ENCODE results near the gene NODAL.

Gene NODAL

DNA sequence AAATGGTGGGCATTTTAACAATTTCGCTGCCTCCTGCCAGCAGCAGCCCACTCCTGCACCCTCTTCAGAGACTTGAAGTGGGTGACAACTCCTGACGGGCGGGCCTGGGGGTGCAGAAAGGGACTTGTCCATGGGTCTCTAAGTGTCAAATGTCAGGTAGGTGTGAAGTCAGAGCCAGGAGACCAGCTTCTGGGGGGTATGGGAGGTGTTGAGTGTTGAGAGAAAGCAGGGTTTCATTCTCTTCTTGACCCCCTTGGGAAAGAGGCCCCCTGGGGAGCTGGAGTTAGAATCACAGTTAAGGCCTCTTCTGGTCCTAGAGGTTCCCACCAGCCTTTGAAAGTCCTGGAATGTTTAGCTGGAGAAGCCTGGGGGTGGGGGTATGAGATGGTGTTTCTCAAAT lies 25.5 kb upstream of the NODAL start:
- no peaks in the 10 kb centered on the region for H3K4me1 ChIP-seq (ENCODE audit: control insufficient read depth in 1 of 2, insufficient read depth in 2 of 2, low read length in 2 of 2)
- H3K14ac ChIP-seq (ENCODE audit: low read length) = no peak overlapping the region
- H2BK5ac ChIP-seq (ENCODE audit: low read depth, low read length, poor library complexity) = no peak overlapping the region
- H3K79me2 ChIP-seq (ENCODE audit: control insufficient read depth, insufficient read depth, low read length, poor library complexity) = no peaks in the 10 kb centered on the region
- no peak overlapping the region for H3K18ac ChIP-seq (ENCODE audit: low read length)
- no peak overlapping the region for H4K12ac ChIP-seq (ENCODE audit: low read depth, low read length)
- H2AK5ac ChIP-seq (ENCODE audit: low read length) = no peak overlapping the region
- peaks cover 1% of the 10 kb centered on the region for H3K9me3 ChIP-seq (ENCODE audit: insufficient read depth, low read depth, low read length)
- no peak overlapping the region for H3K4me2 ChIP-seq (ENCODE audit: low read length)
- no peak overlapping the region for H3K9ac ChIP-seq (ENCODE audit: low read length)
- H3K36me3 ChIP-seq (ENCODE audit: control insufficient read depth in 1 of 2, insufficient read depth in 2 of 2, low read length in 2 of 2) = no peaks in the 10 kb centered on the region
- no peak overlapping the region for H3K4me3 ChIP-seq (ENCODE audit: low read depth, low read length)
- no peak overlapping the region for H4K91ac ChIP-seq (ENCODE audit: low read depth, low read length)
- no peak overlapping the region for H2BK120ac ChIP-seq (ENCODE audit: insufficient read depth, low read length, poor library complexity)
- no peaks in the 10 kb centered on the region for H3K79me1 ChIP-seq (ENCODE audit: low read length)
- no peaks in the 10 kb centered on the region for H3K27me3 ChIP-seq (ENCODE audit: insufficient read depth, low read length)
- H4K8ac ChIP-seq (ENCODE audit: low read depth, low read length) = no peak overlapping the region
- DNase-seq = no peak
- no peak overlapping the region for H2BK12ac ChIP-seq (ENCODE audit: low read length)
- H3K23ac ChIP-seq (ENCODE audit: low read length) = no peak overlapping the region
- H3K4ac ChIP-seq (ENCODE audit: low read depth, low read length) = no peak overlapping the region
- H2AFZ ChIP-seq (ENCODE audit: insufficient read depth, low read length, poor library complexity) = no peak overlapping the region
- no CpG with 5 or more reads among the region's 3 CpGs for WGBS (ENCODE audit: extremely low coverage, insufficient coverage, insufficient read length)
- H3K27ac ChIP-seq (ENCODE audit: low read depth, low read length) = no peak overlapping the region

DNA sequence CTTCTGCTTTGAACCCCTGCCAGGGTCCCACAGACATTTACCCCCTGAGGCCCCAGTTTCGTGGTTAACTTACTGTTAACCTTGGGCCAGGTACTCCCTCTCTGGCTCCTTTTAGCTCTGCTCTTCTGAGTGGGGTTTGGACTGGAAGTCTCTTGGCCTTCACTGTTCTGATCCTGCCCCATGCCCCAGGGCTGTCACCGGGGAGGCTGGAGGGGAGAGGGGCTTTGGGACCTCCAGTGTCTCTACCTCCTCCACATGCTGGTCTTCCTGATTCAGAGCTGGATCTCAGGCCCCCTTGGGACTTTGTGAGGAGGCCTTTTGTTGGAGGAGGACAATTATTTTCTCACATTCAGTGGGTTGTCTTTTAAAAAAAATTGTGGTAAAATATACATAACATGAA lies 24.4 kb upstream of the NODAL start:
- Histone ChIP-seq H3K4me2 (ENCODE audit: low read length) (no peak overlapping the region), H3K27me3 (ENCODE audit: insufficient read depth, low read length) (no peaks in the 10 kb centered on the region), H4K12ac (ENCODE audit: low read depth, low read length) (no peak overlapping the region), H2AFZ (ENCODE audit: insufficient read depth, low read length, poor library complexity) (no peak overlapping the region), H3K9me3 (ENCODE audit: insufficient read depth, low read depth, low read length) (peaks cover 1% of the 10 kb centered on the region), H3K4me1 (ENCODE audit: control insufficient read depth in 1 of 2, insufficient read depth in 2 of 2, low read length in 2 of 2) (no peaks in the 10 kb centered on the region), H3K27ac (ENCODE audit: low read depth, low read length) (no peak overlapping the region), H3K79me1 (ENCODE audit: low read length) (no peaks in the 10 kb centered on the region), H3K9ac (ENCODE audit: low read length) (no peak overlapping the region), H3K14ac (ENCODE audit: low read length) (no peak overlapping the region), H3K23ac (ENCODE audit: low read length) (no peak overlapping the region), H2BK5ac (ENCODE audit: low read depth, low read length, poor library complexity) (no peak overlapping the region), H2BK120ac (ENCODE audit: insufficient read depth, low read length, poor library complexity) (no peak overlapping the region), H3K18ac (ENCODE audit: low read length) (no peak overlapping the region), H3K4ac (ENCODE audit: low read depth, low read length) (no peak overlapping the region), H4K8ac (ENCODE audit: low read depth, low read length) (no peak overlapping the region), H3K36me3 (ENCODE audit: control insufficient read depth in 1 of 2, insufficient read depth in 2 of 2, low read length in 2 of 2) (no peaks in the 10 kb centered on the region), H3K79me2 (ENCODE audit: control insufficient read depth, insufficient read depth, low read length, poor library complexity) (no peaks in the 10 kb centered on the region), H3K4me3 (ENCODE audit: low read depth, low read length) (no peak overlapping the region), H2BK12ac (ENCODE audit: low read length) (no peak overlapping the region), H2AK5ac (ENCODE audit: low read length) (no peak overlapping the region), H4K91ac (ENCODE audit: low read depth, low read length) (no peak overlapping the region)
- no peak for DNase-seq
- no CpG with 5 or more reads among the region's 2 CpGs for WGBS (ENCODE audit: extremely low coverage, insufficient coverage, insufficient read length)

DNA sequence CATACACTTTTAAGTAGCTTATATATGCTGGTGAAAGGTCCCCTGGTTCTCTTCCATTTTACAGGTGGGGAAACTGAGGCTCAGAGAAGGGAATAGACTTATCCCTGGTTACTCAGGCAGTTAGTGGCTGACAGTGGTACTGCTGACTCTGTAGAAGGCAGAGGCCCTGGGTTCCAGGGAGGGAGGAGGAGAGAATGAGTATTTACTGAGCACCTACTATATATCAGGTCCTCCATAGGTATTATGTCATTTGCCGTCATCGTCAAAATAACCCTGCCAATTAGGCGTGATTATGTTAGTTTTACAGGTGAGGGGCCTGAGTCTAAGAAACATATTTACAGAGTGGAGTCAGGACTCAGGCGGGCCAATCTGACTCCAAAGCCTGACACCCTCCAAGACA lies 23.8 kb upstream of the NODAL start:
- H3K23ac ChIP-seq (ENCODE audit: low read length) = no peak overlapping the region
- H2AK5ac ChIP-seq (ENCODE audit: low read length) = no peak overlapping the region
- H3K4me1 ChIP-seq (ENCODE audit: control insufficient read depth in 1 of 2, insufficient read depth in 2 of 2, low read length in 2 of 2) = no peaks in the 10 kb centered on the region
- H4K12ac ChIP-seq (ENCODE audit: low read depth, low read length) = no peak overlapping the region
- no peaks in the 10 kb centered on the region for H3K36me3 ChIP-seq (ENCODE audit: control insufficient read depth in 1 of 2, insufficient read depth in 2 of 2, low read length in 2 of 2)
- H3K4ac ChIP-seq (ENCODE audit: low read depth, low read length) = no peak overlapping the region
- H3K9ac ChIP-seq (ENCODE audit: low read length) = no peak overlapping the region
- no peak overlapping the region for H4K8ac ChIP-seq (ENCODE audit: low read depth, low read length)
- H3K4me2 ChIP-seq (ENCODE audit: low read length) = no peak overlapping the region
- H4K91ac ChIP-seq (ENCODE audit: low read depth, low read length) = no peak overlapping the region
- WGBS (ENCODE audit: extremely low coverage, insufficient coverage, insufficient read length) = no CpG with 5 or more reads among the region's 4 CpGs
- no peak overlapping the region for H2BK5ac ChIP-seq (ENCODE audit: low read depth, low read length, poor library complexity)
- H3K27ac ChIP-seq (ENCODE audit: low read depth, low read length) = no peak overlapping the region
- H2AFZ ChIP-seq (ENCODE audit: insufficient read depth, low read length, poor library complexity) = no peak overlapping the region
- H3K14ac ChIP-seq (ENCODE audit: low read length) = no peak overlapping the region
- H3K9me3 ChIP-seq (ENCODE audit: insufficient read depth, low read depth, low read length) = peaks cover 1% of the 10 kb centered on the region
- no peaks in the 10 kb centered on the region for H3K79me1 ChIP-seq (ENCODE audit: low read length)
- H2BK12ac ChIP-seq (ENCODE audit: low read length) = no peak overlapping the region
- no peaks in the 10 kb centered on the region for H3K27me3 ChIP-seq (ENCODE audit: insufficient read depth, low read length)
- no peak overlapping the region for H2BK120ac ChIP-seq (ENCODE audit: insufficient read depth, low read length, poor library complexity)
- H3K79me2 ChIP-seq (ENCODE audit: control insufficient read depth, insufficient read depth, low read length, poor library complexity) = no peaks in the 10 kb centered on the region
- no peak overlapping the region for H3K4me3 ChIP-seq (ENCODE audit: low read depth, low read length)
- DNase-seq = no peak
- H3K18ac ChIP-seq (ENCODE audit: low read length) = no peak overlapping the region

DNA sequence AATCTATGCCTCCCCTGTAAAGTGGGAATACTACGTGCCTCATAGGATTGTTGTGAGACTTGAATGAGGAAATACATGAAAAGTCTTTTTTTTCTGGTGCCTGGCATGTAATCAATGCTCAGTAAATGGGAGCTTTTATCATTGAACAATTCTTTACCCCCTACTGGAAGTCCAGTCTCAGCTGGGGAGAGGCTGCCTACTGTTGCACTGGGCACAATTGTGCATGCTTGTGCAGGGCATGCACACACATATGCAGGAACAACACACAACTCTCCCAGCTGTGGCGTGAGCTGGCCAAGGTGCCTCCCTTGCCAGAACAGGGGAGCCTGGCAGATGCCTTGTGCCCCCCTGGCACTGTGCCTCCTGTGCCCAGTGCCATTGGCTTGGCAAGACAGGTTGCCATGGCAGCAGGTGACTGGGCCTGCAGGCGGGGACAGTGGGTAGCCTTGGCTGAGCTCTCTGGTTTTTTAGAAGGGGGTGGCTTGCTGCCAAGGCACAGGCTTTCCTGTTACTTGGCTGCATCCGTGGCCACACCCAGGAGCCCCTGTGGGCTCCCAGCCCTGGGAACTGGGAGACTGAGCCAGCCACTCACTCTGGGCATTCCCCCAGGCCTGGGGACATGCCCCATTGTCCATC lies 21.0 kb upstream of the NODAL start:
- Histone ChIP-seq H3K79me1 (ENCODE audit: low read length) (no peaks in the 10 kb centered on the region), H3K36me3 (ENCODE audit: control insufficient read depth in 1 of 2, insufficient read depth in 2 of 2, low read length in 2 of 2) (no peaks in the 10 kb centered on the region), H4K91ac (ENCODE audit: low read depth, low read length) (no peak overlapping the region), H2BK5ac (ENCODE audit: low read depth, low read length, poor library complexity) (no peak overlapping the region), H2BK120ac (ENCODE audit: insufficient read depth, low read length, poor library complexity) (no peak overlapping the region), H2AK5ac (ENCODE audit: low read length) (no peak overlapping the region), H4K8ac (ENCODE audit: low read depth, low read length) (no peak overlapping the region), H3K4me3 (ENCODE audit: low read depth, low read length) (no peak overlapping the region), H4K12ac (ENCODE audit: low read depth, low read length) (no peak overlapping the region), H3K9me3 (ENCODE audit: insufficient read depth, low read depth, low read length) (peaks cover 6% of the 10 kb centered on the region), H3K18ac (ENCODE audit: low read length) (no peak overlapping the region), H3K4me2 (ENCODE audit: low read length) (no peak overlapping the region), H3K4ac (ENCODE audit: low read depth, low read length) (no peak overlapping the region), H3K79me2 (ENCODE audit: control insufficient read depth, insufficient read depth, low read length, poor library complexity) (no peaks in the 10 kb centered on the region), H3K4me1 (ENCODE audit: control insufficient read depth in 1 of 2, insufficient read depth in 2 of 2, low read length in 2 of 2) (peaks cover 7 to 9% of the 10 kb centered on the region in 2 experiments), H3K23ac (ENCODE audit: low read length) (no peak overlapping the region), H2BK12ac (ENCODE audit: low read length) (no peak overlapping the region), H3K27me3 (ENCODE audit: insufficient read depth, low read length) (peaks cover 20% of the 10 kb centered on the region), H3K14ac (ENCODE audit: low read length) (no peak overlapping the region), H3K27ac (ENCODE audit: low read depth, low read length) (no peak overlapping the region), H3K9ac (ENCODE audit: low read length) (no peak overlapping the region), H2AFZ (ENCODE audit: insufficient read depth, low read length, poor library complexity) (no peak overlapping the region)
- WGBS (ENCODE audit: extremely low coverage, insufficient coverage, insufficient read length) = no CpG with 5 or more reads among the region's 4 CpGs
- no peak for DNase-seq
